HG02884 (cell line): ENCODE data around the gene FGL2.
A peak's percentile ranks its signal among the peaks of the same experiment; 100 is the strongest.
"Not testable (repeated sequence)": the region's sequence is repeated elsewhere in the genome, so short reads cannot be mapped to it uniquely, and the experiment has no call there.

Experiments used
- ATAC-seq: cut with Tn5 transposase; IDR thresholded peaks from one replicate; pipeline ENCODE4 v1.9.1; 2021; ENCODE audit warnings: mild to moderate bottlenecking, moderate library complexity; ENCODE audit not compliant: unreplicated experiment

The FGL2 gene

GRCh38 chr7:77157446-77157845 is 42.2 kb downstream of the FGL2 start:
- ATAC-seq = peak; percentile 46

- peak; percentile 68 for ATAC-seq
These were observed 42.6 kb downstream of the FGL2 start for GRCh38 chr7:77157034-77157433.

- peak; percentile 32 for ATAC-seq
These were observed 43.8 kb downstream of the FGL2 start for GRCh38 chr7:77155601-77156377.

- ATAC-seq = peak; percentile 56
These were observed 44.6 kb downstream of the FGL2 start for GRCh38 chr7:77154917-77155464.

GRCh38 chr7:77152232-77152631 is 47.4 kb downstream of the FGL2 start:
- ATAC-seq = not testable (repeated sequence)
